ENCODE measurements around the gene CYP24A1.

CYP24A1 gene

GRCh38 chr20:54110041-54110440 is 63.7 kb downstream of the CYP24A1 start:
- H3K27me3 ChIP-seq (replicated peaks; ENCODE audit: control insufficient read depth, insufficient read depth, low read length), result no peaks in the 10 kb centered on the region
- DNase-seq (ENCODE audit: extremely low read depth, insufficient read length), result no peak
- H3K36me3 ChIP-seq (ENCODE audit: control insufficient read depth, insufficient read depth, low read length), result no peaks in the 10 kb centered on the region
- TF ChIP-seq, protein P1, sequence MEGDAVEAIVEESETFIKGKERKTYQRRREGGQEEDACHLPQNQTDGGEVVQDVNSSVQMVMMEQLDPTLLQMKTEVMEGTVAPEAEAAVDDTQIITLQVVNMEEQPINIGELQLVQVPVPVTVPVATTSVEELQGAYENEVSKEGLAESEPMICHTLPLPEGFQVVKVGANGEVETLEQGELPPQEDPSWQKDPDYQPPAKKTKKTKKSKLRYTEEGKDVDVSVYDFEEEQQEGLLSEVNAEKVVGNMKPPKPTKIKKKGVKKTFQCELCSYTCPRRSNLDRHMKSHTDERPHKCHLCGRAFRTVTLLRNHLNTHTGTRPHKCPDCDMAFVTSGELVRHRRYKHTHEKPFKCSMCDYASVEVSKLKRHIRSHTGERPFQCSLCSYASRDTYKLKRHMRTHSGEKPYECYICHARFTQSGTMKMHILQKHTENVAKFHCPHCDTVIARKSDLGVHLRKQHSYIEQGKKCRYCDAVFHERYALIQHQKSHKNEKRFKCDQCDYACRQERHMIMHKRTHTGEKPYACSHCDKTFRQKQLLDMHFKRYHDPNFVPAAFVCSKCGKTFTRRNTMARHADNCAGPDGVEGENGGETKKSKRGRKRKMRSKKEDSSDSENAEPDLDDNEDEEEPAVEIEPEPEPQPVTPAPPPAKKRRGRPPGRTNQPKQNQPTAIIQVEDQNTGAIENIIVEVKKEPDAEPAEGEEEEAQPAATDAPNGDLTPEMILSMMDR (IDR thresholded peaks at IDR 0.05; ENCODE audit: insufficient read depth, low read length, poor library complexity, severe bottlenecking), result no peak
- H3K4me3 ChIP-seq (replicated peaks; ENCODE audit: low read depth, low read length), result no peak overlapping the region

- TF ChIP-seq, protein P1 (IDR thresholded peaks at IDR 0.05; ENCODE audit: insufficient read depth, low read length, poor library complexity, severe bottlenecking), result no peak
- Histone ChIP-seq H3K36me3 (ENCODE audit: control insufficient read depth, insufficient read depth, low read length) (no peaks in the 10 kb centered on the region), H3K27me3 (replicated peaks; ENCODE audit: control insufficient read depth, insufficient read depth, low read length) (no peaks in the 10 kb centered on the region), H3K4me3 (replicated peaks; ENCODE audit: low read depth, low read length) (no peak overlapping the region)
- DNase-seq (ENCODE audit: extremely low read depth, insufficient read length), result no peak
Measured at GRCh38 chr20:54108817-54109216, 65.0 kb downstream of the CYP24A1 start.

GRCh38 chr20:54108326-54108642 is 65.5 kb downstream of the CYP24A1 start:
- DNase-seq (ENCODE audit: extremely low read depth, insufficient read length), result no peak
- Histone ChIP-seq H3K27me3 (replicated peaks; ENCODE audit: control insufficient read depth, insufficient read depth, low read length) (no peaks in the 10 kb centered on the region), H3K36me3 (ENCODE audit: control insufficient read depth, insufficient read depth, low read length) (no peaks in the 10 kb centered on the region), H3K4me3 (replicated peaks; ENCODE audit: low read depth, low read length) (no peak overlapping the region)
- TF ChIP-seq, protein P1 (IDR thresholded peaks at IDR 0.05; ENCODE audit: insufficient read depth, low read length, poor library complexity, severe bottlenecking), result no peak

GRCh38 chr20:54107600-54108325 is 66.0 kb downstream of the CYP24A1 start:
- TF ChIP-seq, protein P1 (IDR thresholded peaks at IDR 0.05; ENCODE audit: insufficient read depth, low read length, poor library complexity, severe bottlenecking), result no peak
- Histone ChIP-seq H3K4me3 (replicated peaks; ENCODE audit: low read depth, low read length) (no peak overlapping the region), H3K36me3 (ENCODE audit: control insufficient read depth, insufficient read depth, low read length) (no peaks in the 10 kb centered on the region), H3K27me3 (replicated peaks; ENCODE audit: control insufficient read depth, insufficient read depth, low read length) (no peaks in the 10 kb centered on the region)
- no peak for DNase-seq (ENCODE audit: extremely low read depth, insufficient read length)

DNA sequence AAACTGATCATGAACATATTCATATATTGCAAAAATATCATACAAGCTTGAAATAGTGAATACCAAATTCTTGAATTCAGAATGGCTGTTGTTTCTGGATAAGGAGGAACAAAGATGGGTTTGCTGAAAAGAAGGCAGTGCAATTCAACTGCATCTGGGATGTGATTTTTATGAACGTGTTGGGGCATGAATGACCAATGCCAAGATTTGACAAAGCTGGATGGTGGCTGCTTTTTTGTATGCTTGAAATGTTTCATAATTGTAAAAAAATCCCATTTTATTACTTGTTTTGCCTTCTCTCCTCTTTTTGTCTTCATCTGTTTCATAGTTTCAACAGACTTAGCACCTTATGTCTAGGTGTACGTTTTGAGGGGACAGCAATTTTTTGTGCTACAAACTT is 66.6 kb downstream of the CYP24A1 start:
- DNase-seq (ENCODE audit: extremely low read depth, insufficient read length), result no peak
- no peak overlapping the region for H3K4me3 ChIP-seq (replicated peaks; ENCODE audit: low read depth, low read length)
- TF ChIP-seq, protein P1 (IDR thresholded peaks at IDR 0.05; ENCODE audit: insufficient read depth, low read length, poor library complexity, severe bottlenecking), result no peak
- no peaks in the 10 kb centered on the region for H3K36me3 ChIP-seq (ENCODE audit: control insufficient read depth, insufficient read depth, low read length)
- H3K27me3 ChIP-seq (replicated peaks; ENCODE audit: control insufficient read depth, insufficient read depth, low read length), result no peaks in the 10 kb centered on the region

DNA sequence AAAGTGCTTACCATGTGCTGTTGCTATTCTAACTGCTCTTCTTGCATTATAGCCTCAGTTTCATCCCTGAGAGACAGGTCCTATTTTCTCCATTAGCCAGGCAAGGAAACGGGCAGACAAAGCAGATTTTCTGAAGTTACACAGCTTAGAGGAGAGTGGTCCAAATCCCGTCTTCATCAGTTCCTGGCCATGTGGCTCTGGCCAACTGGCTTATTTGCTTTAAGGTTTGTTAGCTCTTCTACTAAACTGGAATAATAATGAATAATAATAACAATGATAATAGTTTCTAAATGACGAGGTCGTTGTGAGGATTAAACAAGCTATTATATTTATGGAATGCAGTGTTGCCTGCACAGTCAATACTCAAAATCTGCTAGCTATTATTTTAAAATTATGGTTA is 67.6 kb downstream of the CYP24A1 start:
- Histone ChIP-seq H3K36me3 (ENCODE audit: control insufficient read depth, insufficient read depth, low read length) (no peaks in the 10 kb centered on the region), H3K4me3 (replicated peaks; ENCODE audit: low read depth, low read length) (no peak overlapping the region), H3K27me3 (replicated peaks; ENCODE audit: control insufficient read depth, insufficient read depth, low read length) (no peaks in the 10 kb centered on the region)
- TF ChIP-seq, protein P1 (IDR thresholded peaks at IDR 0.05; ENCODE audit: insufficient read depth, low read length, poor library complexity, severe bottlenecking), result no peak
- DNase-seq (ENCODE audit: extremely low read depth, insufficient read length), result no peak

Data from GM06990 (cell line).